ENCODE data around the gene XG.

Gene XG

DNA sequence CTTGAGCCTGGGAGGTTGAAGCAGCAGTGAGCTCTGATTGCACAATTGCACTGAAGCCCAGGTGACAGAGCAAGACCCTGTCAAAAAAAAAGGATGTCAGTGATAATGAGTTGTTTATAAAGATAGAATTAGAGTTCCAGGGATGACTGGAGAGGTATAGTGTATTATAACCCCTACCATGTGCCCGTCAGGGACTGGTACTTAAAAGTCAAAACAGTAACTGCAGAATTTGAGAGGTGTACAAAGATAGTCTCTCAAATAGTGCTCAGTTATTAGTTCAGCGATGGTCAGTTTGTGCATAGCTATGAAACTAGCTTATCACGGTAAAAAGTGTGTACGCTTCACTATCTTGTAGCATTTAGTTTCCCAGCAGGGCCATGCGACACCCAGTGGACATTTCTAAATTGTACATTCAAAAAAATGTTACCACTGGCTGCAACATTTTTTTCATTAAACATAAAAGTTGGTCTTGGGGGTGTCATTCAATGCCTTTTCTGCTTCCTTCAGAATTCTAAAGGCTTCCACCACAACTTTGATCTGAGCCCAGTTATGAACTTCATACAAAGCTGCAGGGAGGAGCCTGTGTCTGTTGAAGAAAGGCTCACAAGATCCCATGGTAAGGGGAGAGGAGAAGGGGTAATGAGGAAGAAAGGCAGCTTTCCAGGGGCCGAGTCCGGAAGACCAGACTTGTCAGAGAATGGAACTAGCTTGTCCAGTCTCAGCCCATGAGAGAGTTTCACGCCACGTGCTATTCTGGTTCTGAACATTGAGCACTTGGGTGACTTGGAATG, 67.7 kb downstream of the XG start:
- TF ChIP-seq ZNF565 (CRISPR knock-in tag; conservative IDR thresholded peaks at IDR 0.05; ENCODE audit: low read depth) (no peak), ZFP3 (CRISPR knock-in tag; IDR thresholded peaks at IDR 0.05) (no peak), ZFP30 (CRISPR knock-in tag; IDR thresholded peaks at IDR 0.05) (no peak), GLIS3 (CRISPR knock-in tag; IDR thresholded peaks at IDR 0.05) (no peak), ZNF70 (CRISPR knock-in tag; IDR thresholded peaks at IDR 0.05) (no peak), PPARA (CRISPR knock-in tag; IDR thresholded peaks at IDR 0.05; ENCODE audit: borderline replicate concordance) (no peak), TOX (CRISPR knock-in tag; IDR thresholded peaks at IDR 0.05; ENCODE audit: borderline replicate concordance) (no peak), ARNTL (CRISPR knock-in tag; IDR thresholded peaks at IDR 0.05; ENCODE audit: borderline replicate concordance, low read depth) (no peak), OSR1 (CRISPR knock-in tag; IDR thresholded peaks at IDR 0.05) (no peak)
- TF ChIP-seq, protein P1, sequence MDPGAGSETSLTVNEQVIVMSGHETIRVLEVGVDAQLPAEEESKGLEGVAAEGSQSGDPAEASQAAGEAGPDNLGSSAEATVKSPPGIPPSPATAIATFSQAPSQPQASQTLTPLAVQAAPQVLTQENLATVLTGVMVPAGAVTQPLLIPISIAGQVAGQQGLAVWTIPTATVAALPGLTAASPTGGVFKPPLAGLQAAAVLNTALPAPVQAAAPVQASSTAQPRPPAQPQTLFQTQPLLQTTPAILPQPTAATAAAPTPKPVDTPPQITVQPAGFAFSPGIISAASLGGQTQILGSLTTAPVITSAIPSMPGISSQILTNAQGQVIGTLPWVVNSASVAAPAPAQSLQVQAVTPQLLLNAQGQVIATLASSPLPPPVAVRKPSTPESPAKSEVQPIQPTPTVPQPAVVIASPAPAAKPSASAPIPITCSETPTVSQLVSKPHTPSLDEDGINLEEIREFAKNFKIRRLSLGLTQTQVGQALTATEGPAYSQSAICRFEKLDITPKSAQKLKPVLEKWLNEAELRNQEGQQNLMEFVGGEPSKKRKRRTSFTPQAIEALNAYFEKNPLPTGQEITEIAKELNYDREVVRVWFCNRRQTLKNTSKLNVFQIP (CRISPR knock-in tag; IDR thresholded peaks at IDR 0.05; ENCODE audit: borderline replicate concordance, low read depth) = no peak
- TF ChIP-seq, protein P2, sequence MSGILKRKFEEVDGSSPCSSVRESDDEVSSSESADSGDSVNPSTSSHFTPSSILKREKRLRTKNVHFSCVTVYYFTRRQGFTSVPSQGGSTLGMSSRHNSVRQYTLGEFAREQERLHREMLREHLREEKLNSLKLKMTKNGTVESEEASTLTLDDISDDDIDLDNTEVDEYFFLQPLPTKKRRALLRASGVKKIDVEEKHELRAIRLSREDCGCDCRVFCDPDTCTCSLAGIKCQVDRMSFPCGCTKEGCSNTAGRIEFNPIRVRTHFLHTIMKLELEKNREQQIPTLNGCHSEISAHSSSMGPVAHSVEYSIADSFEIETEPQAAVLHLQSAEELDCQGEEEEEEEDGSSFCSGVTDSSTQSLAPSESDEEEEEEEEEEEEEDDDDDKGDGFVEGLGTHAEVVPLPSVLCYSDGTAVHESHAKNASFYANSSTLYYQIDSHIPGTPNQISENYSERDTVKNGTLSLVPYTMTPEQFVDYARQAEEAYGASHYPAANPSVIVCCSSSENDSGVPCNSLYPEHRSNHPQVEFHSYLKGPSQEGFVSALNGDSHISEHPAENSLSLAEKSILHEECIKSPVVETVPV (CRISPR knock-in tag; IDR thresholded peaks at IDR 0.05) = no peak
- TF ChIP-seq, protein P3, sequence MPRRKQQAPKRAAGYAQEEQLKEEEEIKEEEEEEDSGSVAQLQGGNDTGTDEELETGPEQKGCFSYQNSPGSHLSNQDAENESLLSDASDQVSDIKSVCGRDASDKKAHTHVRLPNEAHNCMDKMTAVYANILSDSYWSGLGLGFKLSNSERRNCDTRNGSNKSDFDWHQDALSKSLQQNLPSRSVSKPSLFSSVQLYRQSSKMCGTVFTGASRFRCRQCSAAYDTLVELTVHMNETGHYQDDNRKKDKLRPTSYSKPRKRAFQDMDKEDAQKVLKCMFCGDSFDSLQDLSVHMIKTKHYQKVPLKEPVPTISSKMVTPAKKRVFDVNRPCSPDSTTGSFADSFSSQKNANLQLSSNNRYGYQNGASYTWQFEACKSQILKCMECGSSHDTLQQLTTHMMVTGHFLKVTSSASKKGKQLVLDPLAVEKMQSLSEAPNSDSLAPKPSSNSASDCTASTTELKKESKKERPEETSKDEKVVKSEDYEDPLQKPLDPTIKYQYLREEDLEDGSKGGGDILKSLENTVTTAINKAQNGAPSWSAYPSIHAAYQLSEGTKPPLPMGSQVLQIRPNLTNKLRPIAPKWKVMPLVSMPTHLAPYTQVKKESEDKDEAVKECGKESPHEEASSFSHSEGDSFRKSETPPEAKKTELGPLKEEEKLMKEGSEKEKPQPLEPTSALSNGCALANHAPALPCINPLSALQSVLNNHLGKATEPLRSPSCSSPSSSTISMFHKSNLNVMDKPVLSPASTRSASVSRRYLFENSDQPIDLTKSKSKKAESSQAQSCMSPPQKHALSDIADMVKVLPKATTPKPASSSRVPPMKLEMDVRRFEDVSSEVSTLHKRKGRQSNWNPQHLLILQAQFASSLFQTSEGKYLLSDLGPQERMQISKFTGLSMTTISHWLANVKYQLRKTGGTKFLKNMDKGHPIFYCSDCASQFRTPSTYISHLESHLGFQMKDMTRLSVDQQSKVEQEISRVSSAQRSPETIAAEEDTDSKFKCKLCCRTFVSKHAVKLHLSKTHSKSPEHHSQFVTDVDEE (CRISPR knock-in tag; IDR thresholded peaks at IDR 0.05) = no peak
- ATAC-seq = peak; percentile 71

DNA sequence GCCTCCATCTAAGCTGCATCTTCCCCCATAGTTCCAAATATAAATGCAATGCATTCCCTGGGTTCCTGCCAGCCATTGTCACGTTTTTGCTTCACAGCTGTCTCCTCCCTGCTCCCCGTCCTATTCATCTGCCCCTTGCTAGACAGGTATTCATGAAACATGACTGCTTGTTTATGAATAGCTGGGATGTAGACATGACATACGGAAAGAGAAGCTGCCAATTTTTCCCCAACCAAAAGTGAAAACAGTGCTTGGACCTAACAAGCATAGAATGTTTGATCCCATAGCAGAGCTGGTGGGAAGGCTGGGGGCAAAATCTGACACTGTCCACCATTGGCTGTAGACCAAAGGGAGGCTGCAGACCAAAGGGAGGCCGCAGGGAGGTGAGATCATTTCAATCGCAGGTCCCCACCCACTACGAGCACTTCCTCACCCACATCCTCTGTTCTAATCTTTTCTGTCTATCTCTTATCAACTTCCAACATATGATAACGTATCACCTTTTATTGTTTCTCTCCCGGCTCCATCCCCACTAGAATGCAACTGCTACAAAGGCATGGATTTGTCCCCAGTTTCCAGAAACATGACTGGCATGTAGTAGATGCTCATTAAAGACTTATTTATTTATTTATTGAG, 68.4 kb downstream of the XG start:
- TF ChIP-seq, protein P4, sequence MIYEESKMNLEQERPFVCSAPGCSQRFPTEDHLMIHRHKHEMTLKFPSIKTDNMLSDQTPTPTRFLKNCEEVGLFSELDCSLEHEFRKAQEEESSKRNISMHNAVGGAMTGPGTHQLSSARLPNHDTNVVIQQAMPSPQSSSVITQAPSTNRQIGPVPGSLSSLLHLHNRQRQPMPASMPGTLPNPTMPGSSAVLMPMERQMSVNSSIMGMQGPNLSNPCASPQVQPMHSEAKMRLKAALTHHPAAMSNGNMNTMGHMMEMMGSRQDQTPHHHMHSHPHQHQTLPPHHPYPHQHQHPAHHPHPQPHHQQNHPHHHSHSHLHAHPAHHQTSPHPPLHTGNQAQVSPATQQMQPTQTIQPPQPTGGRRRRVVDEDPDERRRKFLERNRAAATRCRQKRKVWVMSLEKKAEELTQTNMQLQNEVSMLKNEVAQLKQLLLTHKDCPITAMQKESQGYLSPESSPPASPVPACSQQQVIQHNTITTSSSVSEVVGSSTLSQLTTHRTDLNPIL (CRISPR knock-in tag; IDR thresholded peaks at IDR 0.05; ENCODE audit: low read depth) = no peak
- no peak for TF ChIP-seq ZNF8 (CRISPR knock-in tag; IDR thresholded peaks at IDR 0.05)
- TF ChIP-seq OSR1 (CRISPR knock-in tag; IDR thresholded peaks at IDR 0.05) = no peak
- TF ChIP-seq, protein P5, sequence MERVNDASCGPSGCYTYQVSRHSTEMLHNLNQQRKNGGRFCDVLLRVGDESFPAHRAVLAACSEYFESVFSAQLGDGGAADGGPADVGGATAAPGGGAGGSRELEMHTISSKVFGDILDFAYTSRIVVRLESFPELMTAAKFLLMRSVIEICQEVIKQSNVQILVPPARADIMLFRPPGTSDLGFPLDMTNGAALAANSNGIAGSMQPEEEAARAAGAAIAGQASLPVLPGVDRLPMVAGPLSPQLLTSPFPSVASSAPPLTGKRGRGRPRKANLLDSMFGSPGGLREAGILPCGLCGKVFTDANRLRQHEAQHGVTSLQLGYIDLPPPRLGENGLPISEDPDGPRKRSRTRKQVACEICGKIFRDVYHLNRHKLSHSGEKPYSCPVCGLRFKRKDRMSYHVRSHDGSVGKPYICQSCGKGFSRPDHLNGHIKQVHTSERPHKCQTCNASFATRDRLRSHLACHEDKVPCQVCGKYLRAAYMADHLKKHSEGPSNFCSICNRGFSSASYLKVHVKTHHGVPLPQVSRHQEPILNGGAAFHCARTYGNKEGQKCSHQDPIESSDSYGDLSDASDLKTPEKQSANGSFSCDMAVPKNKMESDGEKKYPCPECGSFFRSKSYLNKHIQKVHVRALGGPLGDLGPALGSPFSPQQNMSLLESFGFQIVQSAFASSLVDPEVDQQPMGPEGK (CRISPR knock-in tag; IDR thresholded peaks at IDR 0.05; ENCODE audit: borderline replicate concordance) = no peak
- no peak for TF ChIP-seq ZC3H10 (CRISPR knock-in tag; IDR thresholded peaks at IDR 0.05)
- TF ChIP-seq SNAI2 (CRISPR knock-in tag; IDR thresholded peaks at IDR 0.05) = no peak
- TF ChIP-seq, protein P3 (CRISPR knock-in tag; IDR thresholded peaks at IDR 0.05) = no peak
- no peak for TF ChIP-seq ZFP3 (CRISPR knock-in tag; IDR thresholded peaks at IDR 0.05)
- no peak for ATAC-seq

Measured in SK-N-SH treated with all-trans-retinoic acid at 6 μM for 48 hours (cell line).